Measurements from ENCODE around the gene CYGB. TPM values are rescaled to one million over a fixed set of nuclear protein-coding genes. Genes with fewer than 3 reads are reported as not detected.

The CYGB gene
- total and polyA plus RNA-seq, 10 of the 15 experiments (the other 5 are each of a cell fraction or from before 2014, with no cell fraction given): 0.34 TPM; not detected in 9

GRCh38 chr17:76506408-76507345, 30.8 kb downstream of the CYGB start (continued):
- TF ChIP-seq USF2 (IDR thresholded peaks at IDR 0.05; ENCODE audit: borderline replicate concordance, low read depth, low read length) (peak; percentile 43), BHLHE40 (IDR thresholded peaks at IDR 0.05; ENCODE audit: borderline replicate concordance in 1 of 2, low read depth in 2 of 2, low read length in 1 of 2) (peak; percentile 33 to 39; a peak in 3 of 4 replicates), TARDBP (IDR thresholded peaks at IDR 0.05; ENCODE audit: borderline replicate concordance) (no peak), RUNX3 (IDR thresholded peaks at IDR 0.05; ENCODE audit: low read length) (peak; percentile 69), DPF2 (IDR thresholded peaks at IDR 0.05) (0 out of 2 replicates have a peak, but pooled peaks have one; percentile 31), ZNF24 (IDR thresholded peaks at IDR 0.05) (no peak), NKRF (conservative IDR thresholded peaks at IDR 0.05) (no peak), PKNOX1 (IDR thresholded peaks at IDR 0.05) (no peak), ATF3 (IDR thresholded peaks at IDR 0.05; ENCODE audit: borderline replicate concordance, extremely low read depth, low read depth, low read length) (peak; percentile 47; the same call in 1 of the 2 replicates), SKIL (IDR thresholded peaks at IDR 0.05; ENCODE audit: low read depth, poor library complexity, severe bottlenecking) (no peak), MYC (IDR thresholded peaks at IDR 0.05; ENCODE audit: insufficient read depth, insufficient read length, insufficient replicate concordance, low read length, severe bottlenecking) (peak; percentile 67), FOXM1 (IDR thresholded peaks at IDR 0.05; ENCODE audit: low read depth, low read length) (no peak), LARP7 (IDR thresholded peaks at IDR 0.05) (peak; percentile 64), RELA (IDR thresholded peaks at IDR 0.05; ENCODE audit: borderline replicate concordance, partially characterized antibody) (peak; percentile 33), ZBED1 (IDR thresholded peaks at IDR 0.05; ENCODE audit: borderline replicate concordance) (no peak), CBFB (IDR thresholded peaks at IDR 0.05; ENCODE audit: low read depth) (peak; percentile 47; the same call in 1 of the 2 replicates), STAT1 (conservative IDR thresholded peaks at IDR 0.05) (peak; percentile 66; the same call in 1 of the 2 replicates), NFYB (IDR thresholded peaks at IDR 0.05; ENCODE audit: insufficient read depth, low read depth, low read length) (no peak), USF1 (IDR thresholded peaks at IDR 0.05; ENCODE audit: borderline replicate concordance, extremely low read length, insufficient read depth, low read depth, low read length) (peak; percentile 71), RBBP5 (conservative IDR thresholded peaks at IDR 0.05) (no peak)
